Activated naive CD8-positive, alpha-beta T cell treated with anti-CD3 and anti-CD28 coated beads for 36 hours (primary cell): ENCODE measurements around the gene PCSK6. TPM values are rescaled to one million over a fixed set of nuclear protein-coding genes. Genes with fewer than 3 reads are reported as not detected.

ENCODE experiments used
- DNase-seq: peaks from one replicate; pipeline ENCODE4 v3.0.0; 2021
- H3K27ac Mint-ChIP-seq: one replicate; pipeline ENCODE4 v1.8.0; 2022; ENCODE audit warnings: mild to moderate bottlenecking, moderate library complexity, mixed read lengths
- H3K27me3 Mint-ChIP-seq: one replicate; pipeline ENCODE4 v1.8.0; 2022; ENCODE audit warnings: mild to moderate bottlenecking, mixed read lengths
- H3K36me3 Mint-ChIP-seq: one replicate; pipeline ENCODE4 v1.8.0; 2021; ENCODE audit warnings: mild to moderate bottlenecking, mixed read lengths
- H3K4me1 Mint-ChIP-seq: one replicate; pipeline ENCODE4 v1.8.0; 2021; ENCODE audit warnings: mixed read lengths
- H3K4me3 Mint-ChIP-seq: one replicate; pipeline ENCODE4 v1.8.0; 2022; ENCODE audit warnings: mild to moderate bottlenecking, moderate library complexity, mixed read lengths
- H3K9me3 Mint-ChIP-seq: one replicate; pipeline ENCODE4 v1.8.0; 2022; ENCODE audit warnings: mixed read lengths
- total RNA-seq, 2 experiments: library from RNA; stranded (reverse); gene quantifications; one replicate each; pipeline ENCODE4 v1.2.3, GENCODE V29; 2021

The PCSK6 gene
- total RNA-seq, 2 experiments from 2014 or later: 4.0 to 4.6 TPM

DNA sequence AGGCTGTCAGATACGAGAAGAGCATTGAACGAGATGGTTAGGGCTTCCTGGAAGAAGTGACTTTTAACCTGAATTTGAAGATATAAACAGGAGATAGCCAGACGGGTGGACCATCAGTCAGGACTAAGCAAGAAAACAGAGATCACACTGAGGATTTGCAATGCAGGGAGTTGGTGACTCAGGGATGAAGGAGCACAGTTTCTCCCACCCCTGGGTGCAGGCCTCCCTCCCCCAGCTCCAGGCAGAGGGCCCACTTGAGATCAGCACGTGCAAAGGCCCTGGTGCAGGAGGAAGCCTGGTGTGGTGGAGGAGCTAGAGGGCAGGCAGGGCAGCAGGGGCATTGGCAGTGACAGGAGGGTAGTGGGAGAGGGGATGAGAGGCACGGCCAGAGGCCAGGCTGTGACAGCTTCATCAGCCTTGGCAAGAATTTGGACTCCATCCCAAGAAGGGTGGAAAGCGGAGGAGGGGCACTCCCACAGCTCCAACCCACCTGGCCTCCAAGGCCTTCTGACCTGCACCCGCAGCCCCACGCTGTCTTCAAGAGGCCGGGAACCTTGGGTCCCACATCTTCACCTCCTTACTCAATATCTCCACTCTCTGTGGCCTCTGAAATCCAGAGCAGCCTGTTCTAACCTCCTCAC lies 8.7 kb upstream of the PCSK6 start:
- no peak for DNase-seq
- H3K27ac Mint-ChIP-seq: no peak overlapping the region
- no peaks in the 10 kb centered on the region for H3K36me3 Mint-ChIP-seq
- peaks cover 51% of the 10 kb centered on the region for H3K27me3 Mint-ChIP-seq
- H3K4me1 Mint-ChIP-seq: peaks cover 39% of the 10 kb centered on the region
- H3K9me3 Mint-ChIP-seq: no peaks in the 10 kb centered on the region
- H3K4me3 Mint-ChIP-seq: no peak overlapping the region

DNA sequence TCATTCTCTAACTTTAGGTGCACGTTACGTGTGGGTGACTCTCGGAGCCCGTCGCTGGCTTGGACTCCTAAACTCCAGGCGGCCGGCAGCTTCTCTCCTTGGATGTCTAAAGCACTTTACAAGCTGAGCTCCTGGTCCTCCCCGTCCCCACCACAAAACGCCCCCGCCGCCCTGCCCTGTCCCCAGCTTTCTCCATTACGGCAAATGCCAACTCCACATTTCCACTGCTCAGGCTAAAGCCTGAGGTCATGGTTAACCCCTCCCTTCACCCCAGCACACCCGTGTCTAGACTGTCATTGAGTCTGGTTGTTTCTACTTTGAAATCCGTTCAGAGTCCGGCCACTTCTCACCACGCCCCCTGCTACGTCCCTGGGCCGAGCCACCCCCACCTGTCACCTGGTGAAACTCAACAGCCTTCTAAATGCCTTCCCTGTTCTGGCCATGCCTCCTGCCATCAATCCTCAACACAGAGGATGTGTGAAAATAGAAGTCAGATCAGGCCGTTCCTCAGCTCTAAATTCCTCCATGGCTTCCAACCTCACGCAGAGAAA lies 8.1 kb upstream of the PCSK6 start:
- H3K36me3 Mint-ChIP-seq: no peaks in the 10 kb centered on the region
- peaks cover 53% of the 10 kb centered on the region for H3K27me3 Mint-ChIP-seq
- H3K4me1 Mint-ChIP-seq: peaks cover 39% of the 10 kb centered on the region
- H3K27ac Mint-ChIP-seq: no peak overlapping the region
- H3K9me3 Mint-ChIP-seq: no peaks in the 10 kb centered on the region
- no peak overlapping the region for H3K4me3 Mint-ChIP-seq
- no peak for DNase-seq

DNA sequence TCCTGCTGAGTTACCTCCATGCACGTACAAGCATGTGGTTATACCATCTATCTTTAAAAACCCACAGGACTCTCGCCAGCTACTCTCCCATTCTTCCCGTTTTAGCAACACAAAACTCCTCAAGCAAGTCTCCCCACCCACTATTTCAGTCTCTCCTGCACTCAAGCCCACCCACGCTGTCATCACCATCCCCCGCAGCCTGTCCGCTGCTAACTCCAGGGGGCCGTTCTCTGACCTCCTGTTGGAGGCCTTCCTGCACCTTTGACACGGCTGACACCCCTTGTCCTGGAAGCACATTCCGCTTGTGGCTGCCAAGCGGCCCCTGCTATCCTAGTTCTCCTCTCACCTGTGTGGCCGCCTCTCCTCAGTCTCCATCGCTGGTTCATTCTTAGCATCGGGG lies 7.5 kb upstream of the PCSK6 start:
- H3K4me1 Mint-ChIP-seq: peaks cover 39% of the 10 kb centered on the region
- H3K36me3 Mint-ChIP-seq: no peaks in the 10 kb centered on the region
- peaks cover 57% of the 10 kb centered on the region for H3K27me3 Mint-ChIP-seq
- DNase-seq: no peak
- H3K4me3 Mint-ChIP-seq: no peak overlapping the region
- H3K9me3 Mint-ChIP-seq: no peaks in the 10 kb centered on the region
- H3K27ac Mint-ChIP-seq: no peak overlapping the region

DNA sequence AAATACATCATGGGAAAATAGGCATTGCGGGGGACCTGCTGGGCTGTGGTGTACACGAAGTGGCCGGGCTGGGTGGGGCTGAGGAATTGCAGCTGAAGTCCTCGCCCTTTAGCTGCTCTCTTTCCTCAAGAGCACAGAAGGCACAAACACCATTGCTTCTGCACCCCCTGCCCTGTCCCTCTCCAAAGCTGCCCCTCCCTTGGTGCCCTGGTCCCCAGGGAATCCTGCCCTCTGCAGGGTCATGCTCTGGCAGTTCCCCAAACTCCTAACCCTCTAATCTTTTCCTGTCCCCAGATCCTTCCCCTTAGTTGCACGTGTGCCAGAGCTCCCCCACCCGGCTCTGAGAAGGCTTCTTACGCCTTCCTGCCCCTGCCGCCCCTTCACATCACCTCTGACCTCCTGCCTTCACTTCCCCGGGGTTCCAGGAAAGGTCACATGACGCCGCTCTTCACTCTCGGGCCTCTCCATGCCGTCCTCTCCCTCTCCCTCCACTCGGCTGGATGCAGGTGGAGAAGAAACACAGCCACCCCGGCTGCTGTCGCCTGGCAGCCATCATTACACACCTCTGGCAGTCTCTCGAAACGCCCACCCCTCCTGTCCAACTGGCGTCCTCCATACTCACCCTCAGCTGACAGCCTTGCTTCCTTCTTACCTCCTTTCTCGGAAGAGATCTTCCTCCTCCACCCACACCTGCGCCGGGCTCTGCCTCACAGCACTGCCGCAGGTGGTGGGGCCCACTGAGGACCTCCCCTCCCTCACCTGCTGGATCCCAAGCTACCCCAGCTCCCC lies 6.9 kb upstream of the PCSK6 start:
- no peaks in the 10 kb centered on the region for H3K9me3 Mint-ChIP-seq
- no peak for DNase-seq
- no peak overlapping the region for H3K4me3 Mint-ChIP-seq
- H3K27ac Mint-ChIP-seq: peak overlapping the region; percentile 50
- H3K36me3 Mint-ChIP-seq: no peaks in the 10 kb centered on the region
- peaks cover 35% of the 10 kb centered on the region for H3K4me1 Mint-ChIP-seq
- peaks cover 62% of the 10 kb centered on the region for H3K27me3 Mint-ChIP-seq

DNA sequence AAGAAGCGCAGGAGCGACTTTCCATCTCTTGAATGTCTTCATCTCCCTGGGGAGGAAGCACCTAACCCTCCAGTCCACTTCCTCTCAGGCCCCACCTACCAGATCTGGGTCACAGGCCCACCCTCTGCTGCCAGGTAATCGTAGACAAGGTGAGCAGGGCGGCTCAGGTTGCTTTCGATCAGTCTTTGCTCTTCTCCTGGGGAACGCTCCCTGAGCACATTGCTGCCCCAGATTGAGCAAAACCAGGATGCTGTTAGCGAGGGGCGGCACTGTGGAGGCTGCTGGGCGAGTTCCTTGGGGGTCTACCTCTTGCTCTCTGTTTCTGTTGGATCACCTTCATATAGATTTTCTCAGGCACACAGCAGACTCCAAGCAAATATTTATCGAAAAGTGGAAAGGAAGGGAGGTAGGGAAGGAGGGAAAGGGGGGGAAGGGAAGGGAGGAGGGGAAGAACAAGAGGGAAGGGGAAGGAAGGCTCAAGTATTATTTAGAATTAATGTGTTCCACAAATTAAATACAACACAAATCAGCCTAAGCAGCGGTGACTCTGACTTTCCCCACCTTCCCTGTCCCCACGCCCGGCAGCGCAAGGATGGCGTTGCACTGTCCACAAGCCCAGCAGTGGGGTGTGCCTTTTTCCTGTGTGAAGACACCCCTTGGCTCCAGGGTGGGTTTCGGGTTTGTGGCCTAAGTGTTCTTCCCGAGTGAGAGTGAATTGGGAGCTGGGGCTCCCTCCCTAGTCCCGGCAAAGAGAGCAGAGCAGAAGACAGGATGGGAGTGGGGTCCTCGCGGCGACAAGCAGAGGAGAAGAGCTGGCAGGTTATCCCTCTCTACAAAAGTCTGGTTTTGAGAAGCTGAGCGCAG lies 6.1 kb upstream of the PCSK6 start:
- no peak overlapping the region for H3K27ac Mint-ChIP-seq
- no peak overlapping the region for H3K4me3 Mint-ChIP-seq
- H3K27me3 Mint-ChIP-seq: peaks cover 70% of the 10 kb centered on the region
- no peaks in the 10 kb centered on the region for H3K9me3 Mint-ChIP-seq
- H3K36me3 Mint-ChIP-seq: no peaks in the 10 kb centered on the region
- peaks cover 31% of the 10 kb centered on the region for H3K4me1 Mint-ChIP-seq
- no peak for DNase-seq

DNA sequence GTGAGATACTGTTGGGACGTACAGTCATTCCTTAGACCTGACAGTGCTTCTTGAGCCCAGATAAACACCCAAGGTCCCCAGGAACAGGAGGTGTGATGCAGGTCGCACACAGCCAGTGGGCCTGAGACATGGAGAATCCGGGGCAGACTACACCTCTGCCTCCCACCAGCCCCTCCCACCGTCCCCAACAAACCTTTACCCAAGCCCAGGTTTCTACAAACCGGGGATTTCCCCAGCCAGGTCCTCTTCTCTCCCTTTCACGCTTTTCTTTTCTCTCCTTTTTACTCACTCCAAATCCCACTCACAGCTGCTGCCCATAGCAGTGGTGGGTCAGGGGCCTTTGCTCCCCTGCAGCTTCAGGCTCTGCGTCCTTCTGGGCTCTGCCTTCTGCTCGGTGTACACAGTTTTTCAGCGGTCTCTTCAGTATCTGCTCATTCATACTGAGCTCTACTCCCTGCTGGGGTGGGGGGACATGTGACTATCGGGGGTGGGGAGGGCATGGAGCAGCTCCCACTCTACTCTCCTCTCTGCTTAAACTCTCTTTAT lies 4.8 kb upstream of the PCSK6 start:
- Mint-ChIP-seq H3K4me1 (peaks cover 27% of the 10 kb centered on the region), H3K9me3 (no peaks in the 10 kb centered on the region), H3K36me3 (no peaks in the 10 kb centered on the region), H3K4me3 (no peak overlapping the region), H3K27ac (no peak overlapping the region), H3K27me3 (peaks cover 74% of the 10 kb centered on the region)
- no peak for DNase-seq

DNA sequence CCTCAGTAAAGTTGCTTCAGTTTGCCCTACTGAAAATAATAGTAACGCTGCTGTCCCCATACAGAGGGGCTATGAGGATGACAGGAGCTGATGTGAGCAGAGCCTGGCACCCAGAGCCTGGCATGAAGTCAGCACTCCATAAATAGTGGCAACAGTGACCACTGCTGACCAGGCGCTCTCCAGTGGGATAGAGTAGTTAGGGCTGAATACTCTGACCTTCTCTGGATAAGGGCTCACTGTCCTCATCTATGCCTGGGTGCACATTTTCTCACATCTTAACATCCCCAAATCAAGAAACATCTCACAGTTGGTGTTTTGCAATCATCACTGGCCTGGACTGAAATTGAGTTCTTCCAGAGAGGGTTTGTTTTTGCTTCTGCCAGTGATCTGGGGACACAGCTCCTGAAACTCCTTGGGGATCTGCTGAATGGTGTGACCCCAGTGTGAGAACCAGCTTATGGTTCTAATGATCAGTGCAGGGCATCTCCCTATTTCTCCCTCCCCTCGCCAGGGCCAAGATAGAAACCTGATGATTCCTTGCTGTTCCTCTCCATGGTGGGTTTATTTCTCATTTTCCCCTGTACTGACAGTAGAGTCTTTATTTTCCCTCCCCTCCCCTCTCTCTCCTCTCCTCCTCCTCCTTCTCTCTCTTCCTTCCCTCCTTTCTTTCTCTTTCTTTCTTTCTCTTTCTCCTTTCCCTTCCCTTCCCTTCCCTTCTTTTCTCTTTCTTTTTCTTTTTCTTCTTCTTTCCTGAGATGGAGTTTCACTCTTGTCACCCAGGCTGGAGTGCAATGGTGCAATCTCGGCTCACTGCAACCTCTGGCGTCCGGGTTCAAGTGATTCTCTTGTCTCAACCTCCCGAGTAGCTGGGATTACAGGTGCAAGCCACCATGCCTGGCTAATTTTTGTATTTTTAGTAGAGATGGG lies 3.5 kb upstream of the PCSK6 start:
- DNase-seq: no peak

DNA sequence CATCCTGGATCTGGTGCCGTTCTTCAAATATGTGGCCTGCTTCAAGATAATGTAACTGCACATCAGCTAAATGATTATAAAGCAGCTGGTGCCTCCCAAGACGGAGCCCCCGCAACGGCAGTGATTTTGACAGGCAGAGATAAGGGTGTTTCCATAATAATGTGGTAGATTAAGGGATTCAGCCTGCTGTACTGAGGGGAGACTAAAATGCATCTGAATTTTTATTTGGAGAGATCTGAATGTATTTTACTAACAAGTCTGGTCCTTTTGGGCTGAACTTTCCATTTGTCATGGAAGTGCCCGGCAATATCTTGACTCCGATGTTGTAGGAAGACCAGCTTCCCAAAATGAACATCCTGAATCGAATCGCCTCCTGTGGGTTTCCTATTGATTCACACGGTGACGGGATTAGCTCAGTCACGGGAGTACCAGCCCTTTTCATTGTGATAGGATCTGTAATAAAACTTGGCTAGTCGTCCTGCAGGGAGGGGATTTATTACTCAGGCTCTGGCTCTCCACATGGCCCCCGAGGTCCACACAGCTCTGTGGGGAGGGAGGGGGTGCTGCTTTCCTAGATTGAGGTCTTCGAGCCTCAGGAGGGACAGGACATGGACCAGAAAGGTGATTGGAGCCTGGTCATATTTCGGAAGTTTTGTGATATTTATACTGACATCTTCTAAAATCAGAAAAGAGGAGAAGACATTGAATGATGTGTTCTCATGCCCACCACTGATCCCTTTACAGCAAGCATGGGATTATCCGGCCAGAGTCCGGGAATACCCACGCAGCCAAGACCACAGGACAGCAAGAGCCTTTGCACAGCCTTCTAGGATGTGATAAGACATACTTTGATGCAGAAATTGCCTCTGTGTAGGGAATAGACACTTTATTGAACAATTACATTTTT lies 2.5 kb upstream of the PCSK6 start:
- Mint-ChIP-seq H3K27me3 (peaks cover 76% of the 10 kb centered on the region), H3K27ac (no peak overlapping the region), H3K4me1 (peaks cover 27% of the 10 kb centered on the region), H3K9me3 (no peaks in the 10 kb centered on the region), H3K4me3 (no peak overlapping the region), H3K36me3 (no peaks in the 10 kb centered on the region)
- DNase-seq: no peak

More for the DNA sequence above, 3.5 kb upstream of the PCSK6 start:
- Mint-ChIP-seq H3K27me3 (peaks cover 77% of the 10 kb centered on the region), H3K27ac (no peak overlapping the region), H3K4me3 (no peak overlapping the region), H3K36me3 (no peaks in the 10 kb centered on the region), H3K9me3 (no peaks in the 10 kb centered on the region), H3K4me1 (peaks cover 28% of the 10 kb centered on the region)

DNA sequence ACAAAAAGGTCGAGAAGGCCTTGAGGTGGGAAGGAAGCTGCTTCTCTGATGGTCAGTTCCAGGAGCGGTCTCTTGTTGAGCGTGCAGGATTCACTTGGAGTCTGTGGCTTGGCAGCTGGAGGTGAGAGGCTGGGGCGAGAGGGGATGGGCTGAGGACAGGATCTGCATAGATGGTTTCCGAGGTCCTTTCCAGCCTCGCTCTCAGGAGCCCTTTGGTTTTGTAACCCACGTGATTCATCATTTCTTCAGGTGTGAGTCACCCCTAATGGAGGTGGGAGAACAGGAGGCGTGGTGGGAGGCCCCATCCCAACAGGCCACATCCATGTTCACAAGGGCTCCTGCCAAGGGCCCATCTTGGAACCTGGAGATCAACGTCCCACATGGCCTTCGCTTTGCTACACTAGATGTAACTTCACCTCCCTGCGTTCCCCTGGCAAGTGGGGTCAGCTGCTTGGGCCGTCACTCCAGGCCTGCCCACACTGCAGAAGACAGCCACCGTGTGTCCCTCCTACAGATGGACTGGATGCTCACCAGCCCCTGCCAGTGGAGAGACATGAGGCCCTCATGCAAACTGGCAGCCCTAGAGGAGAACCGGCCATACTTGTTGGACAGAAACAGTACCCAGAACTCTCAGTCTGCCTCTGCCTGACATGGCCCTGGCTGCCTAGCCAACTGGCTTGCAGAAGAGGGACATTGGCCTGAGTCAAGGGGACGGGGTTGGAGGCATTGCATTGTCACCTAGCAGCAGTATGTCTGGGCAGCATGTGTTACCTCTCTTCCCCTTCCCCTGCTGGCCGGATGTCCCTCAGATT lies 1.6 kb upstream of the PCSK6 start:
- H3K27me3 Mint-ChIP-seq: peaks cover 76% of the 10 kb centered on the region
- no peak for DNase-seq
- peak overlapping the region; percentile 14 for H3K4me3 Mint-ChIP-seq
- no peak overlapping the region for H3K27ac Mint-ChIP-seq
- H3K36me3 Mint-ChIP-seq: no peaks in the 10 kb centered on the region
- peaks cover 18% of the 10 kb centered on the region for H3K4me1 Mint-ChIP-seq
- no peaks in the 10 kb centered on the region for H3K9me3 Mint-ChIP-seq

DNA sequence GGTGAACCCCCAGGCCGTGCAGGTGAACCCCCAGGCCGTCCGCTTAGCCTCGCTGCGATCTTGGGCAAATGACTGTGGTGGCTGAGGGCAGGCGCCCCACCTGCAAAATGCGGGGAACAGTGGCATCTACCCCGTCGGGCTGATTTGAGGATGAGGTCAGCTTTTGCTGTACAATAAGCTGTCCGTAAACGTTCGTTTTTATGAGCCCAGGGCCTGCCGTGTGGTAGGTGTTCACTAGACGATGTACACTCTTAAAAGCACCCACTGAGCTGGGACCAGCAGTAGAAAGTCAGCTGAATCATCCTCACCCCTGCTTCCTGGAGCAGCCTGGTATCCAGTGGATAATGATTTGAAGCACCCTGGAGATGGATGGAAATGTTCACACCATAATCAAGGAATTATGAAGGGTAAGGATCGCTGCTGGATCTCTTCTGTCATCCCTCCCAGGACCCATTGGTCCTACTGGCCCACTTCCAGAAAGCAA lies 943 bp upstream of the PCSK6 start:
- DNase-seq: no peak

DNA sequence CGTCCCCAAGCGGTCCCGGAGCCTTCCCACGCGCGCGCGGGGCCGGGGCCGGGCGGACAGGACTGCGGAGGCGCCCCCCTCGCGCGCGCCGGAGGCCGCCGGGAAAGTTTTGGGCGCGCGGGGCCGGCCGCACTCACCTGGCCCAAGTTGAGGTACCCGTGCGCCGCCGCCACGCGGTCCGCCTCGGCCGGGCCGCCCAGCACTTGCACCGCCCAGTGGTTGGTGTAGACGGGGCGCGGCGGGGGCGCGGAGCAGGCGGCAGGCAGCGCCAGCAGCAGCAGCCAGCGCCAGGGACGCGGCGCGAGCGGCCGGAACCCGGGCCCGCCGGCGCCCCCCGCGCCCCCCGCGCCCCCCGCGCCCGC lies 289 bp downstream of the PCSK6 start:
- Mint-ChIP-seq H3K4me1 (peaks cover 10% of the 10 kb centered on the region), H3K27me3 (peaks cover 58% of the 10 kb centered on the region)

More for the DNA sequence above, 943 bp upstream of the PCSK6 start:
- Mint-ChIP-seq H3K27ac (no peak overlapping the region), H3K36me3 (no peaks in the 10 kb centered on the region), H3K4me3 (peak overlapping the region; percentile 62), H3K27me3 (peaks cover 71% of the 10 kb centered on the region), H3K4me1 (peaks cover 14% of the 10 kb centered on the region), H3K9me3 (no peaks in the 10 kb centered on the region)

DNA sequence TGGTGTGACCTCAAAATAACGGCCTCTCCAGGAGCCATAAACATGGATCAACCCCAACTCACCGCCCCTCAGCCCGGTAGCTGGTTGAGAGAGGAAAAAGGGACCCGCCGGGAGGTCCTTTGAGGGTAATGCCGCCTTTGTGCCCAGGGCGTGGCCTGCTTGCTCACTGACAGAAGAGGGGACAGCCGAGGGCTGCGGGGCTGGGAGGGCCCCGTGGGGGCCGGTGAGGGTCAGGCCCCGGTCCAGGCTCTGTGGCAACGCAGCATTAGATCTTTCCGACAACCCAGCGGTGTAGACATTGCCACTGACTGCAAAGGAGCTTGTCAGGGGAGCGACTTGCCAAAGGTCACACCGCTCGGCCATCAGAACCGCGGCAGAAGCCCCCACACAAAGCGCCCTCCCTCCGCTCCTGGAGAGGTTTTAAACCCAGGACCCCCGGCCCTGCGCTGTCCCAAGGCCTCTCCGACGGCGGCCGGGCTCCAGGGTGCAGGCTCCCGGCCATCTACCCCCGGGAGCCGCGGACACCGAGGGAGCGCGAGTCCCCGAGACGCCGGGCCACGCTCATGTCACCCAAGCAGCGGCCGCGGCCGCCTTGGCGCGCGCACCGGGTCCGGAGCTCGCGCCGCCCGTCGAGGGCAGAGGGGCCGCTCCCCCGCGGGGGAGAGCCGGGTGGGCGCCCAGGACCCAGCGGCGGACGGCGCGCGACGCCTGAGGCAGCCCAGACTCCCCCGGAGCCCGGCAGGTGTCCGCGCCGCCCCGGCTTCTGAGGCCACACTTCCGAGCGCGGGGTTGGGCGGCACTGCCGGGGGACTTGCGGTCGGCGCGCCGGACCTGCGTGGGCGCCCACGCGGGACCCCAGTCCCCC lies 975 bp downstream of the PCSK6 start:
- peaks cover 52% of the 10 kb centered on the region for H3K27me3 Mint-ChIP-seq
- H3K27ac Mint-ChIP-seq: no peak overlapping the region
- no peaks in the 10 kb centered on the region for H3K9me3 Mint-ChIP-seq
- peak overlapping the region; percentile 25 for H3K4me3 Mint-ChIP-seq
- H3K36me3 Mint-ChIP-seq: no peaks in the 10 kb centered on the region
- DNase-seq: no peak
- peaks cover 10% of the 10 kb centered on the region for H3K4me1 Mint-ChIP-seq

More for the DNA sequence above, 289 bp downstream of the PCSK6 start:
- no peaks in the 10 kb centered on the region for H3K36me3 Mint-ChIP-seq
- H3K4me3 Mint-ChIP-seq: no peak overlapping the region
- peak; percentile 55 for DNase-seq
- no peaks in the 10 kb centered on the region for H3K9me3 Mint-ChIP-seq
- no peak overlapping the region for H3K27ac Mint-ChIP-seq
